ENCODE results near the gene SRP68. TPM values are rescaled to one million over a fixed set of nuclear protein-coding genes. Genes with fewer than 3 reads are reported as not detected.

The SRP68 gene
- total RNA-seq, 1 experiment from 2014 or later, result 90.7 TPM

DNA sequence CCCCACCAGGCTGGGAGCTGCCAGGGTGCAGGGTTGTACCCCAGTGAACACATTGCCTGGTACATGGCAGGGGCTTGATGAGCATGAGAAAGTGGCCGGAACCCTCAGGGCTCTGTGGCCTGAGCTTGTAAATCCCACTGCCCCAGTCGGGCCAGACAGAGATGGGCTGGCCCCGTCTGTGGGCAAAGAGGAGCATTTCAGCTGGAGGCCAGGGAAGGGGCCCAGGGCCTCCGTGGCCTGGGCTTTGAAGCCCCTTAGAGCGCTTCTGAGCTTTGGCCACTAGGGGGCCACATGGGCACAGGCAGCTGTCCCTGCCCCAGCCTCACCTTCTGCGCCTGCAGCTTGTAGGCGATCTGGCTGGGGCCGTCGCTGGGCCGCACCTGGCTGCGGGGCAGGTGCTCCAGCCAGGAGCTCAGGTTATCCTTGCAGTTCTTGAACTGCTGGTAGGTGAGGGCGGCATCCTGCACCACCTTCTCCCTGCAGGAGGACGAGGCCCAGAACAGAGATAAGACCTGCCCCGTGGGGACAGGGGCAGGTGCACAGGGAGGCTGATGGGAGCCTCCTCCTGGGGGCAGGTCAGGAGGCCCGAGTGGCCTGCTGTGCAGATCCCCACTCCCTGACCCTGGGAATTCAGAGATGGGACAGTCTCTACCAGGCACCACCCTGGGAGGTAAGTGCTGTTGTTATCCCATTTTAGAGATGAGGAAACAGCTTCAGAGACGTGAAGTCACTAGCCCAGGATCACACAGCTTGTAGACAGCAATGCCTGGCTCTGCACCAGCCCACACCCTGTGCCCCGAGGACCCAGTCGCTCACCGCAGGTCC is 58.0 kb downstream of the SRP68 start (continued):
- TF ChIP-seq, protein P1, sequence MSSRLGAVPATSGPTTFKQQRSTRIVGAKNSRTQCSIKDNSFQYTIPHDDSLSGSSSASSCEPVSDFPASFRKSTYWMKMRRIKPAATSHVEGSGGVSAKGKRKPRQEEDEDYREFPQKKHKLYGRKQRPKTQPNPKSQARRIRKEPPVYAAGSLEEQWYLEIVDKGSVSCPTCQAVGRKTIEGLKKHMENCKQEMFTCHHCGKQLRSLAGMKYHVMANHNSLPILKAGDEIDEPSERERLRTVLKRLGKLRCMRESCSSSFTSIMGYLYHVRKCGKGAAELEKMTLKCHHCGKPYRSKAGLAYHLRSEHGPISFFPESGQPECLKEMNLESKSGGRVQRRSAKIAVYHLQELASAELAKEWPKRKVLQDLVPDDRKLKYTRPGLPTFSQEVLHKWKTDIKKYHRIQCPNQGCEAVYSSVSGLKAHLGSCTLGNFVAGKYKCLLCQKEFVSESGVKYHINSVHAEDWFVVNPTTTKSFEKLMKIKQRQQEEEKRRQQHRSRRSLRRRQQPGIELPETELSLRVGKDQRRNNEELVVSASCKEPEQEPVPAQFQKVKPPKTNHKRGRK (CRISPR knock-in tag; IDR thresholded peaks at IDR 0.05; ENCODE audit: borderline replicate concordance), result no peak
- TF ChIP-seq MYBL2 (CRISPR knock-in tag; IDR thresholded peaks at IDR 0.05), result 0 out of 2 replicates have a peak, but pooled peaks have one; percentile 35
- TF ChIP-seq JAZF1 (CRISPR knock-in tag; IDR thresholded peaks at IDR 0.05), result no peak
- TF ChIP-seq, protein P2, sequence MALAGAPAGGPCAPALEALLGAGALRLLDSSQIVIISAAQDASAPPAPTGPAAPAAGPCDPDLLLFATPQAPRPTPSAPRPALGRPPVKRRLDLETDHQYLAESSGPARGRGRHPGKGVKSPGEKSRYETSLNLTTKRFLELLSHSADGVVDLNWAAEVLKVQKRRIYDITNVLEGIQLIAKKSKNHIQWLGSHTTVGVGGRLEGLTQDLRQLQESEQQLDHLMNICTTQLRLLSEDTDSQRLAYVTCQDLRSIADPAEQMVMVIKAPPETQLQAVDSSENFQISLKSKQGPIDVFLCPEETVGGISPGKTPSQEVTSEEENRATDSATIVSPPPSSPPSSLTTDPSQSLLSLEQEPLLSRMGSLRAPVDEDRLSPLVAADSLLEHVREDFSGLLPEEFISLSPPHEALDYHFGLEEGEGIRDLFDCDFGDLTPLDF (CRISPR knock-in tag; IDR thresholded peaks at IDR 0.05), result no peak
- no peak for TF ChIP-seq OVOL2 (CRISPR knock-in tag; IDR thresholded peaks at IDR 0.05; ENCODE audit: borderline replicate concordance)
- TF ChIP-seq TP53 (CRISPR knock-in tag; IDR thresholded peaks at IDR 0.05), result no peak
- TF ChIP-seq SMAD4 (CRISPR knock-in tag; IDR thresholded peaks at IDR 0.05), result 0 out of 2 replicates have a peak, but pooled peaks have one; percentile 64
- 0 out of 2 replicates have a peak, but pooled peaks have one; percentile 42 for TF ChIP-seq GABPB1 (CRISPR knock-in tag; IDR thresholded peaks at IDR 0.05)
- TF ChIP-seq KAT7 (CRISPR knock-in tag; IDR thresholded peaks at IDR 0.05; ENCODE audit: borderline replicate concordance), result no peak
- 0 out of 2 replicates have a peak, but pooled peaks have one; percentile 50 for TF ChIP-seq SP1 (CRISPR knock-in tag; conservative IDR thresholded peaks at IDR 0.05)
- TF ChIP-seq, protein P3, sequence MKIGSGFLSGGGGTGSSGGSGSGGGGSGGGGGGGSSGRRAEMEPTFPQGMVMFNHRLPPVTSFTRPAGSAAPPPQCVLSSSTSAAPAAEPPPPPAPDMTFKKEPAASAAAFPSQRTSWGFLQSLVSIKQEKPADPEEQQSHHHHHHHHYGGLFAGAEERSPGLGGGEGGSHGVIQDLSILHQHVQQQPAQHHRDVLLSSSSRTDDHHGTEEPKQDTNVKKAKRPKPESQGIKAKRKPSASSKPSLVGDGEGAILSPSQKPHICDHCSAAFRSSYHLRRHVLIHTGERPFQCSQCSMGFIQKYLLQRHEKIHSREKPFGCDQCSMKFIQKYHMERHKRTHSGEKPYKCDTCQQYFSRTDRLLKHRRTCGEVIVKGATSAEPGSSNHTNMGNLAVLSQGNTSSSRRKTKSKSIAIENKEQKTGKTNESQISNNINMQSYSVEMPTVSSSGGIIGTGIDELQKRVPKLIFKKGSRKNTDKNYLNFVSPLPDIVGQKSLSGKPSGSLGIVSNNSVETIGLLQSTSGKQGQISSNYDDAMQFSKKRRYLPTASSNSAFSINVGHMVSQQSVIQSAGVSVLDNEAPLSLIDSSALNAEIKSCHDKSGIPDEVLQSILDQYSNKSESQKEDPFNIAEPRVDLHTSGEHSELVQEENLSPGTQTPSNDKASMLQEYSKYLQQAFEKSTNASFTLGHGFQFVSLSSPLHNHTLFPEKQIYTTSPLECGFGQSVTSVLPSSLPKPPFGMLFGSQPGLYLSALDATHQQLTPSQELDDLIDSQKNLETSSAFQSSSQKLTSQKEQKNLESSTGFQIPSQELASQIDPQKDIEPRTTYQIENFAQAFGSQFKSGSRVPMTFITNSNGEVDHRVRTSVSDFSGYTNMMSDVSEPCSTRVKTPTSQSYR (CRISPR knock-in tag; IDR thresholded peaks at IDR 0.05), result no peak
- 0 out of 2 replicates have a peak, but pooled peaks have one; percentile 50 for TF ChIP-seq ETV6 (CRISPR knock-in tag; IDR thresholded peaks at IDR 0.05)
- TF ChIP-seq ZNF121 (CRISPR knock-in tag; IDR thresholded peaks at IDR 0.05), result peak; percentile 85; the same call in 1 of the 2 replicates
- no peak for TF ChIP-seq FOXK1 (CRISPR knock-in tag; IDR thresholded peaks at IDR 0.05)
- TF ChIP-seq, protein P4, sequence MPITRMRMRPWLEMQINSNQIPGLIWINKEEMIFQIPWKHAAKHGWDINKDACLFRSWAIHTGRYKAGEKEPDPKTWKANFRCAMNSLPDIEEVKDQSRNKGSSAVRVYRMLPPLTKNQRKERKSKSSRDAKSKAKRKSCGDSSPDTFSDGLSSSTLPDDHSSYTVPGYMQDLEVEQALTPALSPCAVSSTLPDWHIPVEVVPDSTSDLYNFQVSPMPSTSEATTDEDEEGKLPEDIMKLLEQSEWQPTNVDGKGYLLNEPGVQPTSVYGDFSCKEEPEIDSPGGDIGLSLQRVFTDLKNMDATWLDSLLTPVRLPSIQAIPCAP (CRISPR knock-in tag; IDR thresholded peaks at IDR 0.05), result no peak
- TF ChIP-seq, protein P5, sequence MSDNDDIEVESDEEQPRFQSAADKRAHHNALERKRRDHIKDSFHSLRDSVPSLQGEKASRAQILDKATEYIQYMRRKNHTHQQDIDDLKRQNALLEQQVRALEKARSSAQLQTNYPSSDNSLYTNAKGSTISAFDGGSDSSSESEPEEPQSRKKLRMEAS (CRISPR knock-in tag; IDR thresholded peaks at IDR 0.05), result peak; percentile 59
- 0 out of 2 replicates have a peak, but pooled peaks have one; percentile 40 for TF ChIP-seq TEAD1 (CRISPR knock-in tag; IDR thresholded peaks at IDR 0.05)
- no peak for TF ChIP-seq ZNF317 (CRISPR knock-in tag; IDR thresholded peaks at IDR 0.05; ENCODE audit: borderline replicate concordance, low read depth)
- TF ChIP-seq, protein P6, sequence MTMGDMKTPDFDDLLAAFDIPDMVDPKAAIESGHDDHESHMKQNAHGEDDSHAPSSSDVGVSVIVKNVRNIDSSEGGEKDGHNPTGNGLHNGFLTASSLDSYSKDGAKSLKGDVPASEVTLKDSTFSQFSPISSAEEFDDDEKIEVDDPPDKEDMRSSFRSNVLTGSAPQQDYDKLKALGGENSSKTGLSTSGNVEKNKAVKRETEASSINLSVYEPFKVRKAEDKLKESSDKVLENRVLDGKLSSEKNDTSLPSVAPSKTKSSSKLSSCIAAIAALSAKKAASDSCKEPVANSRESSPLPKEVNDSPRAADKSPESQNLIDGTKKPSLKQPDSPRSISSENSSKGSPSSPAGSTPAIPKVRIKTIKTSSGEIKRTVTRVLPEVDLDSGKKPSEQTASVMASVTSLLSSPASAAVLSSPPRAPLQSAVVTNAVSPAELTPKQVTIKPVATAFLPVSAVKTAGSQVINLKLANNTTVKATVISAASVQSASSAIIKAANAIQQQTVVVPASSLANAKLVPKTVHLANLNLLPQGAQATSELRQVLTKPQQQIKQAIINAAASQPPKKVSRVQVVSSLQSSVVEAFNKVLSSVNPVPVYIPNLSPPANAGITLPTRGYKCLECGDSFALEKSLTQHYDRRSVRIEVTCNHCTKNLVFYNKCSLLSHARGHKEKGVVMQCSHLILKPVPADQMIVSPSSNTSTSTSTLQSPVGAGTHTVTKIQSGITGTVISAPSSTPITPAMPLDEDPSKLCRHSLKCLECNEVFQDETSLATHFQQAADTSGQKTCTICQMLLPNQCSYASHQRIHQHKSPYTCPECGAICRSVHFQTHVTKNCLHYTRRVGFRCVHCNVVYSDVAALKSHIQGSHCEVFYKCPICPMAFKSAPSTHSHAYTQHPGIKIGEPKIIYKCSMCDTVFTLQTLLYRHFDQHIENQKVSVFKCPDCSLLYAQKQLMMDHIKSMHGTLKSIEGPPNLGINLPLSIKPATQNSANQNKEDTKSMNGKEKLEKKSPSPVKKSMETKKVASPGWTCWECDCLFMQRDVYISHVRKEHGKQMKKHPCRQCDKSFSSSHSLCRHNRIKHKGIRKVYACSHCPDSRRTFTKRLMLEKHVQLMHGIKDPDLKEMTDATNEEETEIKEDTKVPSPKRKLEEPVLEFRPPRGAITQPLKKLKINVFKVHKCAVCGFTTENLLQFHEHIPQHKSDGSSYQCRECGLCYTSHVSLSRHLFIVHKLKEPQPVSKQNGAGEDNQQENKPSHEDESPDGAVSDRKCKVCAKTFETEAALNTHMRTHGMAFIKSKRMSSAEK (CRISPR knock-in tag; IDR thresholded peaks at IDR 0.05; ENCODE audit: borderline replicate concordance), result no peak
- TF ChIP-seq, protein P7, sequence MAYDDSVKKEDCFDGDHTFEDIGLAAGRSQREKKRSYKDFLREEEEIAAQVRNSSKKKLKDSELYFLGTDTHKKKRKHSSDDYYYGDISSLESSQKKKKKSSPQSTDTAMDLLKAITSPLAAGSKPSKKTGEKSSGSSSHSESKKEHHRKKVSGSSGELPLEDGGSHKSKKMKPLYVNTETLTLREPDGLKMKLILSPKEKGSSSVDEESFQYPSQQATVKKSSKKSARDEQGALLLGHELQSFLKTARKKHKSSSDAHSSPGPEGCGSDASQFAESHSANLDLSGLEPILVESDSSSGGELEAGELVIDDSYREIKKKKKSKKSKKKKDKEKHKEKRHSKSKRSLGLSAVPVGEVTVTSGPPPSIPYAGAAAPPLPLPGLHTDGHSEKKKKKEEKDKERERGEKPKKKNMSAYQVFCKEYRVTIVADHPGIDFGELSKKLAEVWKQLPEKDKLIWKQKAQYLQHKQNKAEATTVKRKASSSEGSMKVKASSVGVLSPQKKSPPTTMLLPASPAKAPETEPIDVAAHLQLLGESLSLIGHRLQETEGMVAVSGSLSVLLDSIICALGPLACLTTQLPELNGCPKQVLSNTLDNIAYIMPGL (CRISPR knock-in tag; IDR thresholded peaks at IDR 0.05), result peak; percentile 43; the same call in 1 of the 2 replicates
